SH-SY5Y (cell line): ENCODE data around the gene PIGN.

Source experiments
- GATA2 ChIP-seq: IDR thresholded peaks from 2 replicates; pipeline ENCODE4 v1.6.1; 2011; ENCODE audit warnings: mild to moderate bottlenecking, low read depth, low read length
- GATA3 ChIP-seq: IDR thresholded peaks from 2 replicates; pipeline ENCODE4 v1.6.1; 2011; ENCODE audit warnings: low read depth, mild to moderate bottlenecking, low read length, moderate library complexity

GRCh38 chr18:62024983-62025382 is 161.9 kb downstream of the PIGN start:
- TF ChIP-seq GATA3, result no peak
- TF ChIP-seq GATA2, result no peak
